Muscle of arm (tissue), 12 donors: ENCODE results near the gene FAHD2A. TPM values are rescaled to one million over a fixed set of nuclear protein-coding genes. Genes with fewer than 3 reads are reported as not detected.
"Not testable (repeated sequence)": the region's sequence is repeated elsewhere in the genome, so short reads cannot be mapped to it uniquely, and the experiment has no call there.

Experiments used
- DNase-seq: peaks from one replicate; pipeline ENCODE4 v3.0.0-alpha.2; 2013
- polyA plus RNA-seq, 12 donors: library from polyadenylated mRNA; unstranded; fragments of 120-200 nt; gene quantifications; one replicate each; pipeline ENCODE4 v1.2.1, GENCODE V29; 2013; ENCODE audit not compliant: insufficient read length in 12 of 12

Gene FAHD2A
- polyA plus RNA-seq, 12 donors, result 6.0 to 30.1 (median 19.5) TPM; not detected in 1

GRCh38 chr2:95374451-95374920, 28.0 kb upstream of the FAHD2A start:
- DNase-seq, result no peak

- no peak for DNase-seq
These were observed 27.5 kb upstream of the FAHD2A start for GRCh38 chr2:95374921-95375471.

DNA sequence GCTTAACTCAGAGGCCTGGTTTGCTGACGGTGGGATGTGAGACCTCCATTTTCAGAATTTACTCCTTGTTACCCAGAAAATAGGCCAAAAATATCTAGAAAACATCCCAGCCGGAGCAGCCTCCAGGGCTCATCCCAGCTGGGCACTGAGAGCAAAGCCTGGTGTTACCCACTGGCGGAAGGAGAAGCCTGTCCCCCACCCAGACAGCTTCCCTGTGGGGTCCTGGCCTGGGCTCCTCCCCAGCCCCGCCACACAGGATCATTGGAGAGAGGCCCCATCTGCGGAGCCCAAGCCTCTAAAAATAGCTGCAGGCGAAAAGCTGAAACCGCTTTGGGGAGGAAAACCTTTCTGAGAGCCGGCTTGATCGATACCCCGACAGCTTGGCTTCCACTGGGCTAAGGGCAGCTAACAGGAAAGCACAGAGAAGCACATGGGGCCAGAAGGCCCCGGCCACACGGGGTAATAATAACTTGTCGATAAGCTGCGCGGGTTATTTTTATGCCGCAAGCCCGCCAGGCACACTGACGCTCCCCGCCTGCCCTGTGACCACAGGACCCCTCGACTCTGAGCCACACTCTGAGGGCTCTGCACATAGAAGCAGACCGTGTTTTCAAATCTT, 26.9 kb upstream of the FAHD2A start:
- no peak for DNase-seq

DNA sequence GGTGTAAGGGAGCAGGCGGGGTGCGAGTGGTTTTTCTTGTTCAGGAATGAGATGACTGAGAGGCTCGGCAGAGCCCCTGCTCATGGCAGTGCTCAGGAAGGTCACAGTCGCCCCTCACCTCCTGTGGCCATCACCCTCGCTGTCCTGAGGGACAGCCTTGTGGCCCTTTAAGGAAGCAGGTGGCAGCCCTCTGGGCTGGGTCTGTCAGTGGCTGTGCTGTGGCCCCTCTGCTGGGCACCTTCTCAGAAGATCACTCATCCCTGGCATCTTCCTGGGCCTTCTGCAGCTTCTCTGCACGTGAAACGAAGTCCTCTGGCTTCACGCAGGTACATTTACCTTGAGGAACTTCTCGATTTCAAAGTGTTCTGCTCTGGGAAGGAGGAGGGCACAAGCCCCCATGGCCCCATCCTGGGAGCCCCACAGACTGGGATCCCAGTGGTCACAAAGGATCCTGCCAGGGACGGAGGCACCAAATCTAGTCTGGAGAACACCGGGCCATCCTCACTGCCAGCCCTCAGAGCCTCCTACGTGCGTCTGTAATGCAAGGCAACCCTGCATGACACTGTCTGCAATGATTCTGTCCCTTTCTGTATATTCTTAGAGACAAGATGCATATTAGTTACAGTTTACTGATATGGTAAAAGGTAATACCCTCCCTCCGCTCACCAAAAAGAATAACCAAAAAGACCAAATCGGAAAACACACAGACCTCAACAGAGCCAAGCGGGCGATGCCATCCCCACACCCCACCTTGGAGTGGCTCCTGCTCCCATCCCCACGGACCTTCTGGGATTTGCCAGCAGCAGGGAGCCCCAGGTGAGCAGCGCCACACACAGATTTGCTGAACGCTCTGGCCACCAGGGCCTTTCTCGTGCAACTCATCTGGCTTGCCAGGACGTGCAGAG, 25.9 kb upstream of the FAHD2A start:
- DNase-seq, result no peak

DNA sequence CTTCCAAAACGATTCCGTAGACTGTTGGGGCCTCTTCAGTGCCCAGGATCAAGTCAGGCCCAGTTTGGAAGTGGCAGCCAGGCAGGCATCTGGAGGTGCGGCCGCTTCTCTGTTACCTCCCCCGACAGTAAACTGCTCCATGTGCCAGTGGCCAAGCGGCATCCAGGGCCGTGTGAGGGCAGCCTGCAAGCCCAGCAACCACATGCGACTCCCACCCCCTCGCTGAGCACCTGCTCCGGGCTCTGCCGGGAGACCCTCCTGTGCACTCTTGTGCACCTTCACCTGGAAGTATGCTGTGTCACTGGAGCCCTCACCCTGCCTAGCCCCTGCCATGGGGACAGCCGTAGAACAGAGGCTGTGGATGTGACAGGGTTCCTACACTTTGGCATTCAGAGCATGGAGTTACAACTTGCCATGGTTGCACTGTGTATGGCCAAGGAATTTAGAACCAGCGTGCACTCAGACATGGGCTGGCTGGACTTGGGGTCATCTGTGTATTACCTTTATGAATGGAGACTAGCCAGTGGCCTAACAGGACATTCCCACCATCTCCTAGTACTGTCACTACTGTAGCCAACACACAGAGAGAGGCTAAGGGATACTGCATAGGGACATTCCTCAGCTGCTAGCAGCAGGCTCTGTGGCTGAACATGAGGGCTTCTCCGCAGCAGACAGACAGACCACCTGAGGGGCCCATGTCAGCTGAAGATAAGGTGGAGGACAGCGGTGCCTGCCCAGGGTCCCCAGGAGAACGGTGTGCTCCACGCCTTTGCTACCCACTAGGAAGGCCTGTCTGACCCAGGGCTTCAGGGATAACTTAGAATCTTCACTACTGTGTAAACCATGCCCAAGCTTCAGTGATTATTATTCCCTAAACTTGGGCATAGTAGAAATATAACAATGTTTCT, 25.0 kb upstream of the FAHD2A start:
- DNase-seq, result no peak

GRCh38 chr2:95378281-95378680, 24.2 kb upstream of the FAHD2A start:
- DNase-seq, result not testable (repeated sequence)

- DNase-seq, result no peak
These were observed 23.1 kb upstream of the FAHD2A start for GRCh38 chr2:95379371-95379831.

DNA sequence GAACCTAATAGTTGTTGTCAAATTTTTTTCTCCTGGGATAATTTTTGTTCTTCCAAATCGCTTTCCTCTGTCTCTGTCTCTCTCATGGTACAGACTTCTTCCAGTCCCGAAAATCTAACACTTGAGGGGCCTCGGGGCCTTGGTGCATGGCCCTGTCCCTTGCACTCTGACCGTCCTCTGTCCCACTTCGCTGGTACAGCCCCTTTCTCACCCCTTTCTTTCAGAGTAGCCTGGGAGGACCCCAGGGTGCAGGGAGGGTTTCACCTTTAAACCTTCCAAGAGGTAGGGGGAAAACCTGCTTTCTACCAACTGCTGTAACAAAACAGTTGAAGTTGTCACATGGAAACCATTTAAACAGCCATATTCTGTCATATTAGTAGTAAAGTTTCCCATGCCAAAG, 22.2 kb upstream of the FAHD2A start:
- no peak for DNase-seq

DNA sequence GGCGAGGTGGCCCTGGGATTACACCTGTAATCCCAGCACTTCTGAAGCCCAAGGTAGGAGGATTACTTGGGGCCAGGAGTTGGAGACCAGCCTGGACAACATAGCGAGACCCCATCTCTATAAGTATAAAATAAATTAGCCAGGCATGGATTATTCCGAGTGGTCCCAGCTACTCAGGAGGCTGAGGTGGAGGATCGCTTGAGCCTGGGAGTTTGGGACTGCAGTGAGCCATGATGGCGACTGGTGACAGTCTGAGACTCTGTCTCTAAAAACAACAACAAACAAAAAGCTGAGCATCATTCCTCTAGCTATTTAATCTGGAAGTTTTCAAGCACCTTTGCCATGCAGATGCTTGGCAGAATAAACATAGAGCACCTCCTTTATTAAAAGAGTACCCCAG, 21.8 kb upstream of the FAHD2A start:
- no peak for DNase-seq

- no peak for DNase-seq
These were observed 21.0 kb upstream of the FAHD2A start for GRCh38 chr2:95381212-95382191.

- DNase-seq, result no peak
These were observed 20.3 kb upstream of the FAHD2A start for GRCh38 chr2:95382192-95382591.

DNA sequence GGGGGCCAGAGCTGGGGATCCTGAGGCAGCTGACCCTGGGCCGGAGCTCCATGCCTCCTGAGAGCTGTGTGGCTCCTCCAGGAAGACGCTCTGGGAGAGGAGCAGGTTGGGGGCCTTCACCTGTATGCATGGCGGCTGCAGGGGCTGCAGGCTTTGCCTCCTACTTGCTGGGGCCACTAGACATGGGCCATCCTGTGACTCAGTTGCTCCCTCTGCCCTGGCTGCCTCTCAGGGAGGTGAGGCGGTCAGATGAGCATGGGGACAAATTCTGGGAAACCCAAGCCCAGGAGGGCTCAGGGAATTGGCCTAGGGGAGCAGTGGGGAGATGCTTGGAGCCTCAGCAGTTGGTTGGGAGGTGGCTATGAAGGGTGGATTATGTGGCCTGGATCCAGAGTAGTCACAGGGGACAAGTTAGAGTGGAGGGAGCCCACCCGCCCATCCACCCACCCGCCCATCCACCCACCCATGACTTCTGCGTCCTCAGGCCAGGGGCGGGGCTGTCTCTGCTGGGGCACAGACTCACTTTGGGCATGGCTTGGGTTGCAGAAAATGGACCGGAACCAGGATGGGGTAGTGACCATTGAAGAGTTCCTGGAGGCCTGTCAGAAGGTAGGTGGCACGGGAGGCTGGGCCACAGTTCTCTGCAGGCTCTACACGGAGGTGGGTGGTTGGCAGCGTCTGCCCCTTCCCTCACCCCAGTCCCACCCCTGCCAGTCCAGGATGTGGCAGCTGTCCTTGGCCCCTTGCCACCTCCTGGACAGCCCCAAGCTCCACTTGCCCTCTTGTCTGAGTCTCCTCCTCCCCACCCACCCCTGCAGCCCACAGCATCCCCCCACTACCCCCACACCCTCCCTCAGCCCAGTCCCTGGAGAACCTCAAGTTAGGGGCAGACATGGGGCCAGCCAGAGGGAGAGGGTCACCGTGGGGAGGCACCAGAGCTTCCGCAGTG, 19.5 kb upstream of the FAHD2A start:
- no peak for DNase-seq

DNA sequence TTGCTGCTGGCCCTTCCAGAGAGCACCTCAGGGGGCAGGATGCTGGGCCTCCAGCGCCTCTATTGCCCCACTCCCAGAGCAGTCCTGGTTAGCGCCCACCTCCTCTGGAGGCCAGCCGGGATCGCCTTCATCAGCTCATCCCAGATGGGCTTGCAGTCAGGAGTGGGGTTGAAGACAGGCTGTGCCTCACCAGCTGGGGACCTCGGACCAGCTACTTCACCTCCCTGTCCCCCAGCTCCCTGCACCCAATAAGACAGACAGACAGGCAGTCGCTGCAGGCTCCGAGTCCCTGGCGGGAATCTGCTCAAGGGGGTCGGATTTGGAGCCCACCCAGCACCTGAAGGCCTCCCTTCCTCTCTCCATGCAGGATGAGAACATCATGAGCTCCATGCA, 18.9 kb upstream of the FAHD2A start:
- DNase-seq, result no peak

DNA sequence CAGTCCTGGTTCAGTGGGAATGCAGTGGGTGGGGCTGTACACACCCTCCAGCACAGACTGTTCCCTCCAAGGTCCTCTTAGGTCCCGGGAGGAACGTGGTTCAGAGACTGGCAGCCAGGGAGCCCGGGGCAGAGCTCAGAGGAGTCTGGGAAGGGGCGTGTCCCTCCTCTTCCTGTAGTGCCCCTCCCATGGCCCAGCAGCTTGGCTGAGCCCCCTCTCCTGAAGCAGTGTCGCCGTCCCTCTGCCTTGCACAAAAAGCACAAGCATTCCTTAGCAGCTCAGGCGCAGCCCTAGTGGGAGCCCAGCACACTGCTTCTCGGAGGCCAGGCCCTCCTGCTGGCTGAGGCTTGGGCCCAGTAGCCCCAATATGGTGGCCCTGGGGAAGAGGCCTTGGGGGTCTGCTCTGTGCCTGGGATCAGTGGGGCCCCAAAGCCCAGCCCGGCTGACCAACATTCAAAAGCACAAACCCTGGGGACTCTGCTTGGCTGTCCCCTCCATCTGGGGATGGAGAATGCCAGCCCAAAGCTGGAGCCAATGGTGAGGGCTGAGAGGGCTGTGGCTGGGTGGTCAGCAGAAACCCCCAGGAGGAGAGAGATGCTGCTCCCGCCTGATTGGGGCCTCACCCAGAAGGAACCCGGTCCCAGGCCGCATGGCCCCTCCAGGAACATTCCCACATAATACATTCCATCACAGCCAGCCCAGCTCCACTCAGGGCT, 17.5 kb upstream of the FAHD2A start:
- DNase-seq, result no peak

- no peak for DNase-seq
These were observed 16.9 kb upstream of the FAHD2A start for GRCh38 chr2:95385570-95385984.

GRCh38 chr2:95386031-95386430, 16.5 kb upstream of the FAHD2A start:
- DNase-seq, result no peak

DNA sequence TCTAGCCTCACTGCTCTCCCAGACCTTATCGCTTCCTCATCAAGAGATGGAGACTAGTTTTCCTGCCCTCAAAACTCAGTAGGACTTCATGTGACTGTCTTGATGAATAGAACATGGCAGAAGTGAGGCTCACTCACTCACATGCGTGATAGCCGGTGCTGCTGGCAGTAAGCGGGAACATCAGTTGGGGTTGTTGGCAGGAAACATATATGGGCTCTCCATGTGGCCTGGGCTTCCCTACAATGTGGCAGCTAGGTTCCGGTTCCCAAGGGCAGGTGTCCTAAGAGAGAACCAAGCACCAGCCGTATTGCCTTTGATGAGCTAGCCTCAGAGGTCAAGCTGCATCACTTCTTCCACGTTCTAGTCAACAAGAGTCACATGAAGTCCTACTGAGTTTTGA, 15.2 kb upstream of the FAHD2A start:
- no peak for DNase-seq

- no peak for DNase-seq
These were observed 14.3 kb upstream of the FAHD2A start for GRCh38 chr2:95388091-95388692.
